ENCODE results near the gene SPACA1.
A peak's percentile ranks its signal among the peaks of the same experiment; 100 is the strongest.
"Not testable (repeated sequence)": the region's sequence is repeated elsewhere in the genome, so short reads cannot be mapped to it uniquely, and the experiment has no call there.

Gene SPACA1, protein sequence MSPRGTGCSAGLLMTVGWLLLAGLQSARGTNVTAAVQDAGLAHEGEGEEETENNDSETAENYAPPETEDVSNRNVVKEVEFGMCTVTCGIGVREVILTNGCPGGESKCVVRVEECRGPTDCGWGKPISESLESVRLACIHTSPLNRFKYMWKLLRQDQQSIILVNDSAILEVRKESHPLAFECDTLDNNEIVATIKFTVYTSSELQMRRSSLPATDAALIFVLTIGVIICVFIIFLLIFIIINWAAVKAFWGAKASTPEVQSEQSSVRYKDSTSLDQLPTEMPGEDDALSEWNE

DNA sequence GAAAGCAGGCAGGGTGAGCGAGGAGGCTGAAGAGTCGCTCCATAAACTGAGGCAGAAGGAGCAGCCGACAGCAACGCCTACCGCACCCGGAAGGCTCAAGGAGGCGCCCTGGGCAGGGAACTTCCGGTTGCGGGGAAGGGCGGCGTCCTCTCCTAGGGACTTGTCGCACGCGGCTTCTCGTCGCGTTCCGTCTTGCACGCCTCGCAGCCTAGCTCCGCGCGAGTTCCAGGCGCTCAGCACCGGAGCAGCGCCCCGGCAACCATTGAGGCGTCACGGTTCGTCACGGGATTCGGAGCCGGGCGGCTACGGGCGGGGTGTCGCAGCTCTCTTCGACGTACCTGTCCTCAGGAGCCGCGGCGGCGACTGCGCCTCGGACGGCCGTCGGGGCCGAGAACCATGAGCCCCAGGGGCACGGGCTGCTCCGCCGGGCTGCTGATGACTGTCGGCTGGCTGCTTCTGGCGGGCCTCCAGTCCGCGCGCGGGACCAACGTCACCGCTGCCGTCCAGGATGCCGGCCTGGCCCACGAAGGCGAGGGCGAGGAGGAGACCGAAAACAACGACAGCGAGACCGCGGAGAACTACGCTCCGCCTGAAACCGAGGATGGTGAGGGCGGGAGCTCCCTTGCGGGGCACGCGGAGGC, at the start of gene SPACA1:
TSS of gene SPACA1 (plus strand) at position 332 of the 641 bp plus-strand sequence. CDS start at position 397, 65 bp downstream.
- Histone ChIP-seq H3K79me2 (no peaks in the 10 kb centered on the region), H3K4me3 (ENCODE audit: low read depth, low read length) (no peak within 1 kb of the TSS), H3K27me3 (ENCODE audit: control insufficient read depth, insufficient read depth, low read length) (no peaks in the 10 kb centered on the region), H2AFZ (no peak within 1 kb of the TSS), H3K9me3 (ENCODE audit: control insufficient read depth, low read length) (no peaks in the 10 kb centered on the region), H3K4me2 (ENCODE audit: low read length) (no peak within 1 kb of the TSS), H3K9ac (no peak within 1 kb of the TSS), H3K4me1 (no peaks in the 10 kb centered on the region), H3K27ac (no peak within 1 kb of the TSS), H3K36me3 (ENCODE audit: control insufficient read depth, insufficient read depth, low read length) (no peaks in the 10 kb centered on the region)
- TF ChIP-seq, protein P1, sequence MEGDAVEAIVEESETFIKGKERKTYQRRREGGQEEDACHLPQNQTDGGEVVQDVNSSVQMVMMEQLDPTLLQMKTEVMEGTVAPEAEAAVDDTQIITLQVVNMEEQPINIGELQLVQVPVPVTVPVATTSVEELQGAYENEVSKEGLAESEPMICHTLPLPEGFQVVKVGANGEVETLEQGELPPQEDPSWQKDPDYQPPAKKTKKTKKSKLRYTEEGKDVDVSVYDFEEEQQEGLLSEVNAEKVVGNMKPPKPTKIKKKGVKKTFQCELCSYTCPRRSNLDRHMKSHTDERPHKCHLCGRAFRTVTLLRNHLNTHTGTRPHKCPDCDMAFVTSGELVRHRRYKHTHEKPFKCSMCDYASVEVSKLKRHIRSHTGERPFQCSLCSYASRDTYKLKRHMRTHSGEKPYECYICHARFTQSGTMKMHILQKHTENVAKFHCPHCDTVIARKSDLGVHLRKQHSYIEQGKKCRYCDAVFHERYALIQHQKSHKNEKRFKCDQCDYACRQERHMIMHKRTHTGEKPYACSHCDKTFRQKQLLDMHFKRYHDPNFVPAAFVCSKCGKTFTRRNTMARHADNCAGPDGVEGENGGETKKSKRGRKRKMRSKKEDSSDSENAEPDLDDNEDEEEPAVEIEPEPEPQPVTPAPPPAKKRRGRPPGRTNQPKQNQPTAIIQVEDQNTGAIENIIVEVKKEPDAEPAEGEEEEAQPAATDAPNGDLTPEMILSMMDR (IDR thresholded peaks at IDR 0.05), result no peak

DNA sequence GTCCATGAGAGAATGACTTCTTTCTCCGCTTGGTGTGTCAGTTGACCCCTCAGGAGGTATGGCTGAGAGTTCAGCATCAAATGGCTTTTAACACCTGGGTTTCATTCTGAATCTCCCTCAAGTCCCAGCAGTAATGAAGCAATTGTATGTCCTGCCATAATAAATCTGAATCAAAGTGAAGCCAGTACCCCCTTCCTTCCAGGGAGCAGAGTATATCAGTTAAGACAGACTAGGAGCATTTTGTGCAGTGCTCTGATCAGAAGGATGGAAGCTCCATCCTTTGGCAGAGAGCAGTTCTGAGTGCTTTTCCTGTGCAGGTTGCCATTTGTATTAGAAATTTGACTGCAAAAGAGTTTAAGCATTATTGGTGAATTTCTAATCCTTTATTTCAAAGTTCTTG, 46.9 kb upstream of the SPACA1 start:
- Histone ChIP-seq H3K4me2 (ENCODE audit: low read length) (no peak overlapping the region), H3K27me3 (ENCODE audit: control insufficient read depth, insufficient read depth, low read length) (no peaks in the 10 kb centered on the region), H3K4me3 (ENCODE audit: low read depth, low read length) (no peak overlapping the region)

DNA sequence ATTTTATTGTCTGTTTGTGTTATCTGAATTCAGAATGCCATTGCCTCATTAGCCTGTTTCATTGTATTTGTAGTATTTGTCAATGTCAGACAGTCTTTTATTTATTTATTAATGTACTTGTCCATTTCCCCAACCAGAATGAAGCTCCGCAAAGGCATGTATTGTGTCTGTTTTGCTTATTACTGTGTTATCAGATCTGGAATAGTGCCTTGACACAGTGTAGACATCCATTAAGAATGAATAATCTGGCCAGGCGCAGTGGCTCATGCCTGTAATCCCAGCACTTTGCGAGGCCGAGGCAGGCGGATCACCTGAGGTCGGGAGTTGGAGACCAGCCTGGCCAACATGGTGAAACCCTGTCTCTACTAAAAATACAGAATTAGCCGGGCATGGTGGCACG, 46.4 kb upstream of the SPACA1 start:
- not testable (repeated sequence) for H3K9ac ChIP-seq; H2AFZ ChIP-seq; H3K36me3 ChIP-seq (ENCODE audit: control insufficient read depth, insufficient read depth, low read length); H3K9me3 ChIP-seq (ENCODE audit: control insufficient read depth, low read length); H3K27ac ChIP-seq; H3K79me2 ChIP-seq; H3K27me3 ChIP-seq (ENCODE audit: control insufficient read depth, insufficient read depth, low read length); H3K4me2 ChIP-seq (ENCODE audit: low read length); H3K4me1 ChIP-seq; H3K4me3 ChIP-seq (ENCODE audit: low read depth, low read length)

More for the DNA sequence above, 46.9 kb upstream of the SPACA1 start:
- H3K27ac ChIP-seq, result no peak overlapping the region
- no peaks in the 10 kb centered on the region for H3K4me1 ChIP-seq
- H2AFZ ChIP-seq, result no peak overlapping the region
- TF ChIP-seq, protein P1 (IDR thresholded peaks at IDR 0.05), result no peak
- H3K36me3 ChIP-seq (ENCODE audit: control insufficient read depth, insufficient read depth, low read length), result no peaks in the 10 kb centered on the region
- H3K9me3 ChIP-seq (ENCODE audit: control insufficient read depth, low read length), result no peaks in the 10 kb centered on the region
- H3K79me2 ChIP-seq, result no peaks in the 10 kb centered on the region
- H3K9ac ChIP-seq, result no peak overlapping the region

DNA sequence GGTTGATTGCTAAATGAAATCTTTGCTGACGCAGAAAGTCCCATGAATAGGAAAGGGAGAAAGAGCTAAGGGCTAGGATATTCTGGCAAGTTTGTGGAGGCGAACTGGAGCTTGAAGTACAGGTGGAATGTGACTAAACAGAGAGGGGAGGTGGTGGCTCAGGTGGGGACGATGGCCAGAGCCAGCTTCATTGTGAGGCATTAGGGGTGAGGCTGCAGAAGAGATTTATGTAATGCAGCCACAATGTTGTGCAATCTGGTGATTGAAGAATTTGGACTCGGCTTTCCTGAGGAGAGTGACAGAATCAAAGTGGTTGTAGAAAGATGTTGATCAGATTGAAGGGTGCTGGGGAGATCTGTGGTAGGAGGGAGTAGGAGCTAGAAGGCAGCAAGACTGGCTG, 42.9 kb upstream of the SPACA1 start:
- H3K27me3 ChIP-seq (ENCODE audit: control insufficient read depth, insufficient read depth, low read length), result no peaks in the 10 kb centered on the region
- H2AFZ ChIP-seq, result no peak overlapping the region
- H3K9ac ChIP-seq, result no peak overlapping the region
- H3K27ac ChIP-seq, result no peak overlapping the region
- H3K4me1 ChIP-seq, result no peaks in the 10 kb centered on the region
- H3K4me2 ChIP-seq (ENCODE audit: low read length), result no peak overlapping the region
- no peaks in the 10 kb centered on the region for H3K36me3 ChIP-seq (ENCODE audit: control insufficient read depth, insufficient read depth, low read length)
- no peaks in the 10 kb centered on the region for H3K79me2 ChIP-seq
- TF ChIP-seq, protein P1 (IDR thresholded peaks at IDR 0.05), result no peak
- H3K9me3 ChIP-seq (ENCODE audit: control insufficient read depth, low read length), result no peaks in the 10 kb centered on the region
- no peak overlapping the region for H3K4me3 ChIP-seq (ENCODE audit: low read depth, low read length)

DNA sequence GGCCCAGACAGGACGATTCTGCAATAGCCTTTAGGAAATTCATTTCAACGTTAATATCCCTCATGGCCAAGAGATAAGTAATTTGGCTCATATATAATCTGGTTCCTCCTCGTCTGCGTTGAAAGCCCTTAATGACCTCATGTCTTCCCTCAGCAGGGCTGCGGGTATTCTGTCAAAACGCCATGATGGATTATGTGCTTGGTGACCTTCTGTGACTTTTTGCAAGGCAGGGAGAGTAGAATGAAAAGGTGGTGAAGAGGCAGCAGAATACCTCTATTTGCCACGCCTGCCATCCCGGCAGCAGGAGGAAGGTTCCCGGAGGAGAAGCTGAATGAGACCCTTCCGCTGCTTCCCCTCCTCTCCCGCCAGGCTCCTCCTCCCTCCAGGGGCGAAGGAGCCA, 41.1 kb upstream of the SPACA1 start:
- peak overlapping the region; percentile 5 for H2AFZ ChIP-seq
- TF ChIP-seq, protein P1 (IDR thresholded peaks at IDR 0.05), result no peak

More for the DNA sequence above, 41.1 kb upstream of the SPACA1 start:
- Histone ChIP-seq H3K27me3 (ENCODE audit: control insufficient read depth, insufficient read depth, low read length) (no peaks in the 10 kb centered on the region), H3K27ac (no peak overlapping the region), H3K36me3 (ENCODE audit: control insufficient read depth, insufficient read depth, low read length) (no peaks in the 10 kb centered on the region), H3K9me3 (ENCODE audit: control insufficient read depth, low read length) (no peaks in the 10 kb centered on the region), H3K4me2 (ENCODE audit: low read length) (peak overlapping the region; percentile 41), H3K4me3 (ENCODE audit: low read depth, low read length) (no peak overlapping the region), H3K9ac (no peak overlapping the region), H3K79me2 (no peaks in the 10 kb centered on the region), H3K4me1 (no peaks in the 10 kb centered on the region)
